Measurements from ENCODE around the gene ESF1.

ESF1 gene

GRCh38 chr20:13678944-13679343 is 105.8 kb downstream of the ESF1 start:
- DNase-seq (ENCODE audit: low spot score), result no peak

DNA sequence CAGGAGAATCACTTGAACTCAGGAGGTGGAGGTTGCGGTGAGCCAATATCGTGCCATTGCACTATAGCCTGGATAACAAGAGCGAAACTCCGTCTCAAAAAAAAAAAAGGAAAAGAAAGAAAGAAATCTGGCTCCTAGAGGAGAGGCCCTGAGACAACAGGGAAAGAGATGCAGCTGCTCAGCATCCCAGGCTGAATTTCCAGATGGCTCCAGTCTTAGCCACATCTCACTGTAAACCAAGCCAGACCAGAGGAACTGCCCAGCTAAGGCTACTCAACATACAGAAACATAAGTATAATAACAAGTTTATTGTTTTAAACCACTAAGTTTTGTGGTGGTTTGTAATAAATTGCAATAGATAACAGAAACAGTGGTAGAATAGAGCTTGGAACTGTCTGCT is 107.5 kb downstream of the ESF1 start:
- no peak for DNase-seq (ENCODE audit: low spot score)

- DNase-seq (ENCODE audit: low spot score), result no peak
These were observed 108.0 kb downstream of the ESF1 start for GRCh38 chr20:13676682-13677081.

DNA sequence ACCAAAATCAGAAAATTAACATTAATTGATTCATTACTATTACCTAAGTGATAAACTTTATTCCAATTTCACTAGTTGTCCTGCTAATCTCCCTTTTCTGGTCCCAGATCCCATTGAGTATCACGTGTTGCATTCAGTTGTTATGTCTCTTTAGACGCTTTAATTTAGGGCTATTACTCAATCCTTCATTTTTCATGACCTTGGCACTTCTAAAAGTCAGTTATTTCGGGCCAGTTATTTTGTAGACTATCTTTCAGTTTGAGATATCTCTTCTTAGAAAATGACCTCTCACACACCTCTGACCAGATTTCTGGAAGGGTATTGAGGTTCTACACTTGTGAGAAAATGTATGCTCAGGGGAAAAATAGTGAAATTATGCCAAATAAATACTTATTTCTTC is 112.0 kb downstream of the ESF1 start:
- DNase-seq (ENCODE audit: low spot score), result no peak

DNA sequence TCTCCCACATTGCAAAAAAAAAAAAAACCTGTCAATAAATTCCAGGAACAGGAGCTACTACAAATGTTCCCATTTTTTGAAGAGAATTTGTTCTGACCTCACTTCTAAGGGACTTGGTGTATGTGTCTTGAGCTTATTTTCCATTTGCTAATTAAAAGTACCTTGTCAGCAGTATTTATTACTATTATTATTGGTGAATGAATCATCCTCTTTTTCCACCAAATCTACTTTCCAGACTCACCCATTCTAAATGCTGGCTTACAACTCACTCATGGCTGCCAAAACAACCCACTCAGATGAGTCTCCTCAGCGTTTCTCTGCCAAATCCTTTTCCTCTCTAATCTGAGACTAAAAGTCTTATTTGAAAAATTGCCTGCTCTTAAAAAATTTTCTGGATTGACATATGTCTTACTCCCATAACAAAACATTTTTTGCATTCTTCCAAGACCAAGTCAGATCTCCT is 112.8 kb downstream of the ESF1 start:
- peak; percentile 86 for DNase-seq (ENCODE audit: low spot score)

GRCh38 chr20:13671512-13671911 is 113.2 kb downstream of the ESF1 start:
- DNase-seq (ENCODE audit: low spot score), result no peak

DNA sequence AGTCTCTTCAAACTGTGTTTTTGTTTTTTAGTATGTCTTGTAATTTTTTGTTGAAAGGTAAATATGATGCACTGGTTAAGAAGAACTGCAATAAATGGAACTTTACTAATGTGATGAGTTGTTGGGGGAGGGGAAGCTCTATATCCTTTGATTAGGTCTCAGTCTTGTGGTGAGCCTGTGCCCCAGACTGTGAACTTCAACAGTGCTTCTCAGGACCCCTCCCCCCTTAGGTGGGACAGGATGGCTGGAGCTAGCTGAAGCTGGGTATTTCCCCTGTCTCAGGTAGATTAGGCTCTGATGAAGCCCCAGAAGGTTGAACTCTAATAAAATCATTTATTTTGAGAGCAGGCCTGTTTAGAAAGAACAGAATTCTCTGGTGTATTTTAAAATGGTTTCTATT is 114.6 kb downstream of the ESF1 start:
- no peak for DNase-seq (ENCODE audit: low spot score)

DNA sequence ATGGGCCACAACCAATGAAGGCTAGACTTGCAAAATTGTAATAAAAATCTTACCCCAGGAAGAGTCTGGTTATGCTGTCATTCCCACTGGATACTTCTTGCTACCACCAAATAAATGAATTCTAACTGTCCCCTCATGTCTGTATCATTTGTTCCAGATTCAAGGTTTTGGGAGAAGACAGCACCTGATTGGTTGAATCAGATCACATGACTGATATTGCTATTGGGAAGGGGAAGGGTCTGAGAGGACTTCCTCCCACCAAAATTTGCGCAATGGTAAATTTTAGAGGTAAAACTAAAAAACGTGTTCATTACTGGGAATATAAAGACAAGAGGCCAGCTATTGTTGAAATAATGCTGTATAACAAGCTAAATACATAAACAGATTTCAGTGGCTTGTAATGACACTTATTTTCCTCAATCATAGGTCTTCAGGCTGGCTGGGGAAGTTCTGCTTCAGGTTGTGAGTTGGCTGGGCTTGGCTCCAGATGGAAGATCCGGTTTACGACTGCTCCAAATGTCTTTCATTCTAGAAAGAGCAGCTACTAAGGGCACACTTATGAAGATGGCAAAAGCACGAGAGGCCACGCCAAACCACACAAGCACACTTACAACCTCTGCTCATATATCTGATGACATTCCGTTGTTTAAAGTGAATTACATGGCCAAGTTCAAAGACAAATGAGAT is 118.9 kb downstream of the ESF1 start:
- no peak for DNase-seq (ENCODE audit: low spot score)
